Testis (tissue), 2 donors: ENCODE data around the gene LBHD2.

Experiments used
- POLR2A ChIP-seq: fragments of 450-650 bp; IDR thresholded peaks from one replicate; pipeline ENCODE4 v1.6.1; 2017; ENCODE audit warnings: antibody characterized with exemption, mild to moderate bottlenecking, moderate library complexity
- TF ChIP-seq, protein P1 (sequence below), 3 experiments: fragments of 450-650 bp in 2 of 3; fragments of 200-600 bp in 1 of 3; sonication (generic) in 1 of 3; IDR thresholded peaks; one replicate each; pipeline ENCODE4 v1.5.1; 2016 to 2019; ENCODE audit warnings: antibody characterized with exemption in 3 of 3, mild to moderate bottlenecking in 2 of 3, moderate library complexity in 1 of 3

DNA sequence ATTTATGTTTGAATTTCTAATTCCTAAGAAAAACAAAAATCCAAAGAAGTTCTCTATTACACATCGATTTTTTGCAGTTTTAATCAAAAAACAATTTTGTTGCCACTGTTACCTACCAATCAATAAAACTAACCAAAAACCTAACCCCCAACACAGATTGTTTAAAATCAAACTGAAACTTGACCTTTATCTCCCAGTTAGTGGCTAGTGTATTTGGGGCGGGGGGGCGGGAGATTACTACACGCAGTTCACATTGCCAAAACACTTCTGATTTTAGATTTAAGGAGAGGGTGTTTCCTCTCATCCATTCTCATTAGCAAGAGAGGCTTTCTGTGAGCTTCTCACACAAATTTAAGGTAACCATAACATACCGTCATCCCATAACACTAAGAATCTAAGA lies 33.1 kb upstream of the LBHD2 start:
- TF ChIP-seq POLR2A: no peak
- TF ChIP-seq, protein P1, sequence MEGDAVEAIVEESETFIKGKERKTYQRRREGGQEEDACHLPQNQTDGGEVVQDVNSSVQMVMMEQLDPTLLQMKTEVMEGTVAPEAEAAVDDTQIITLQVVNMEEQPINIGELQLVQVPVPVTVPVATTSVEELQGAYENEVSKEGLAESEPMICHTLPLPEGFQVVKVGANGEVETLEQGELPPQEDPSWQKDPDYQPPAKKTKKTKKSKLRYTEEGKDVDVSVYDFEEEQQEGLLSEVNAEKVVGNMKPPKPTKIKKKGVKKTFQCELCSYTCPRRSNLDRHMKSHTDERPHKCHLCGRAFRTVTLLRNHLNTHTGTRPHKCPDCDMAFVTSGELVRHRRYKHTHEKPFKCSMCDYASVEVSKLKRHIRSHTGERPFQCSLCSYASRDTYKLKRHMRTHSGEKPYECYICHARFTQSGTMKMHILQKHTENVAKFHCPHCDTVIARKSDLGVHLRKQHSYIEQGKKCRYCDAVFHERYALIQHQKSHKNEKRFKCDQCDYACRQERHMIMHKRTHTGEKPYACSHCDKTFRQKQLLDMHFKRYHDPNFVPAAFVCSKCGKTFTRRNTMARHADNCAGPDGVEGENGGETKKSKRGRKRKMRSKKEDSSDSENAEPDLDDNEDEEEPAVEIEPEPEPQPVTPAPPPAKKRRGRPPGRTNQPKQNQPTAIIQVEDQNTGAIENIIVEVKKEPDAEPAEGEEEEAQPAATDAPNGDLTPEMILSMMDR (IDR thresholded peaks at IDR 0.05): no peak
